HG03064 (cell line): ENCODE results near the gene EFCAB8.
"Not testable (repeated sequence)": the region's sequence is repeated elsewhere in the genome, so short reads cannot be mapped to it uniquely, and the experiment has no call there.

Experiments used
- ATAC-seq: cut with Tn5 transposase; IDR thresholded peaks from one replicate; pipeline ENCODE4 v1.9.1; 2021; ENCODE audit warnings: low read depth; ENCODE audit not compliant: unreplicated experiment

EFCAB8 gene

DNA sequence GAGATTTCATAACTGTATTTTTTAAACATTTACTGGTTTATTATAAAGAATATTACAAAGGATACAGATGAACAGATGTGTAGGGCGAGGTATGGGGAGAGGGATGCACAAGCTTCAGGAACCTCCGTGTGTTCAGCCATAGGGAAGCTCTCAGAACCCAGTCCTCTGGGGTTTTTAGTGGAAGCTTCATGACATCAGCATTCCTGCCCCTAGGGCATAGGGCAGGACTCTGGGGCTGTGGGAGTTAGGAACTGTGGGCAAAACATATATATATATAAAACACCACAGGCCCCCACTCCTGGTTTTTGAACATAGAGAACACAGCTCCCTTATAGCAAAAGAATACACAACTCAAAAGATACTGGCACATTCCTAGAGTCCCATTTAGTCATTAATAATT, 21.9 kb downstream of the EFCAB8 start:
- no peak for ATAC-seq

DNA sequence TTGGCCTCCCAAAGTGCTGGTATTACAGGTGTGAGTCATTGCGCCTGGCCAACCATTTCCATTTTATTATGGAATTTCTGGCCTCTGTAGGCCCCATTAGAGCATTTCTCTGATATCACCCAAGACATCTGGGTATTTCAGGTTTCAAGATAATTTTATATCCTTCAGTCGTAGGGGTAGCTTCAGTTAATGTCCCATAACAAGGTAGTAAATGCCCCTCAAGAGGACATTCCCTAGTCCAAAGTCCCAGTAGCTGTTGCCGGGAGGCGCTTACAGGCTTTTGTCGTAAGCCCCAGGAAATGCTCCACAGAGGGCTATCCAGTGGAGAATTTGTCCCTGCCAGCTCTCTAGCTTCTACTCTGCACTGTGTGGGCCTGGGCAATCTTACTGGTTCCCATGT, 24.4 kb downstream of the EFCAB8 start:
- no peak for ATAC-seq

DNA sequence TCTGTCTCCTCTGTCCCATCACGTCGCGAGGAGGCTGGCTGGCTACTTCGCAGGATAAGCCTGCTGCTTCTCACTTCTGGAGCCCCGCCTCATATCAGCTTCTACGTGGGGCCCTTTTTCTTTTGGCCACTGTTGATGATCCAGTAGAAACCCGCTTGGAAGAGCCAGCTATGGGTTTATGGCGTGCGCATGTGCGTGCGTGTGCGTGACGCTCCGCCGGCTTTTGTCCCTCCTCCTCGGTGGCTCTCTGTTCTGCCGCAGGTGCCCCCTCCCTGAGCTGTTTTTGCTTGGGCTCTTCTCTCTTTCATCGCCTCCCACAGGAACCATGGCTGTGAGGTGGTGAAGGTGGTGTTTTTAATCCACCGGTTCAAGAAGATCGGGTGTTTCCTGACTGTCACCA, 26.5 kb downstream of the EFCAB8 start:
- ATAC-seq: no peak

DNA sequence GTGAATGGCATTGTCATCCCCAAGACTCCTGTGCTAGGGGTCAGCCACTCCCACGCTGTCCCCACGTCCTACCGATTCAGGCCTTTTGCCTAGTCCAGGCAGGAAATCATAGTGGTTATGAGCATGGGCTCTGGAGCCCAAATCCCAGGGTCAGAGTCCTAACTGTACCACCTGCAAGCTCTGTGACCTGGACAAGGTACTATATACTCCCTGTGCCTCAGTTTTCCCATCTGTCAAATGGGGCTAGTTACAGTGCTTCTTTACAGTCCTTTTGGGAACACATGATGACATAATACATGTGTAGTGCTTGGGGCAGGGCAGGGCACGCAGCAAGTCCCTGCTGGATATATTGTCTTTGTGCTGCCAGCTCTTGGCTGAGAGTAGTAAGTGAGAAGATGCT, 27.2 kb downstream of the EFCAB8 start:
- no peak for ATAC-seq

DNA sequence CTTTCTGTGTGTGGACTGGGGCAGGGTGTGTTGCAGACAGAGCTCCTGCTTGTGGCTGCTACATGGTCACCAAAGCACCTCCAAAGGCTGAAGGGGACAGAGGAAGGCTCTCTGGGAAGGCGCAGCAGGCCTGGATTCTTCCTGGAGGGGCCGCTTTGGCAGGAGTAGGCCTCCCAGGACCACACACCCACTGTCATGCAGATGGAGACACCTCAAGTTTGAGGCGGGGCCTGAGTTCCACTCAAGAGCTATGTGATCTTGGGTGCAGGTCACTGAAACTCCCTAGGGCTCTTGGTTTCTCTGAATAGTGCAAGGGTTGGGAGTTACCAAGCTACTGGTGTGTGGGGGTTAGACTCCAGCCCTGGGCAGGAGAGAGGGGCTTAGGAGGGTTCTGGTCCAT, 27.9 kb downstream of the EFCAB8 start:
- no peak for ATAC-seq

DNA sequence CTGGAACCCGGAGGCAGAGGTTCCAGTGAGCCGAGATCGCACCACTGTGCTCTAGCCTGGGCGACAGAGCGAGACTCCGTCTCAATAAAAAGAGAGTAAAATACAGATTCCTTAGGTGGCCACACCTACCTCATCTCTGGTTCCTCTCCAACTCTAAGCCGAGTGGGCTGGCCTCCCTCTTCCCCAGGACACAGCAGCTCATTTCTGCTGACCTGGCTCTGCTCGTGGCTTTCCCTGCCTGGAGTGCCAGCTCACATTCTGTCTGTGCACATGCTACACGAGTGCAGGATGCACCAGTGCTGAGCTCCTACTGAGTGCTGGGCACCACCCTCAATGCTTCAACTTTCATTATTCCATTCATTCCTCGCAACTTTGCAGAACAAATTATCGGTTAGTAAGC, 28.8 kb downstream of the EFCAB8 start:
- ATAC-seq: no peak

DNA sequence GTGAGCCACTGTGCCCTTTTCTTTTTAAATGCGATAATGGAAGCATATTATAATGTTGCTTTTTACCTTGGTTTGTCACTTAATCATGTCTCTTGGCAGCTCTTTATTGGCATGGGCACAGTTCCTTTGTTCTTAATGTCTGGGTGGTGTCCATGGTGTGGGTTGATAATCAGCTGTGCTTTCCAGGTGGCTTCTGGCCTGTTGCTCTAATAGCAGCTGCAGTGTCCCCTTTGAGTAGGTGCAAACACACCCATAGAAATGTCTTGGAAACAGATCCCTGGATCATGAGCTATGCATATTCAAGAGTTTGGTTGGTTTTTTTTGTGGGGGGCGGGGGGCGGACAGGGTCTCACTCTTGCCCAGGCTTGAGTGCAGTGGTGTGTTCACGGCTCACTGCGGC, 29.9 kb downstream of the EFCAB8 start:
- ATAC-seq: no peak

DNA sequence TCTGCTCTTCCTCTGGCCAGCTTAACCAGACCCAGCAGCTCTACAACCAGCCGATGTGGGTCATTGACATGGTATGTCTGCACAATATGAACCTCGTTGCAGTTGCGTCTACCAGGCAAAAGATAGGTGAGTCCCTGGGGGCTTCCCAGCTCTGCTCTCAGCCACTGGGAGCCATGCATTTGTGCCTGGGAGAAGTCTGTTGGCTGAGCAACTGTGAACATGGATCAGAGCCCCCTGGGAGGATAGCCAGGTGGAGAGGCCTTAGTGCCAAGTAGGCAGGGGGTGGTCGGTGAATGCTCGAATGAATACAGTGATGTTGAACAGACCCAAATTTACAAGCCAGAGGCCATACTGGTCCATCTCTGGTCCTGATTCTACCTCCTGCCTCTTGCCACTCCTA, 30.6 kb downstream of the EFCAB8 start:
- no peak for ATAC-seq

DNA sequence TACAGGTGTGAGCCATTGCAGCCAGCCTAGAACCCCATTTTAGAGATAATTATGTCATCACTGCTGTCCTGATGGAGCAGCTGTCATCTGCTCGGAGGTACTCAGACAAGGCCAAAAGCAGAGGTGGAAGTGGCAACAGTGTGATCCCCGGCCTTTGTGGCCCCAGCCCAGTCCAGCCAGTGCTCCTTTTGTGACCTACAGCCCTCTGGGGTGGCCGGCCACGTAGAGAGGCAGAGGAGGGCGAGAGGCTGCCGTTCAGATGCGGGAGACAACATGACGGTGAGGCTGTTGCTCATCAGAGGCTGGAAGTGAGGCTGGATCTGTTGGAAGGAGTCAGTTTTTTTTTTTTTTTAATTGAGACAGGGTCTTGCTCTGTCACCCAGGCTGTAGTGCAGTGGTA, 32.8 kb downstream of the EFCAB8 start:
- no peak for ATAC-seq

DNA sequence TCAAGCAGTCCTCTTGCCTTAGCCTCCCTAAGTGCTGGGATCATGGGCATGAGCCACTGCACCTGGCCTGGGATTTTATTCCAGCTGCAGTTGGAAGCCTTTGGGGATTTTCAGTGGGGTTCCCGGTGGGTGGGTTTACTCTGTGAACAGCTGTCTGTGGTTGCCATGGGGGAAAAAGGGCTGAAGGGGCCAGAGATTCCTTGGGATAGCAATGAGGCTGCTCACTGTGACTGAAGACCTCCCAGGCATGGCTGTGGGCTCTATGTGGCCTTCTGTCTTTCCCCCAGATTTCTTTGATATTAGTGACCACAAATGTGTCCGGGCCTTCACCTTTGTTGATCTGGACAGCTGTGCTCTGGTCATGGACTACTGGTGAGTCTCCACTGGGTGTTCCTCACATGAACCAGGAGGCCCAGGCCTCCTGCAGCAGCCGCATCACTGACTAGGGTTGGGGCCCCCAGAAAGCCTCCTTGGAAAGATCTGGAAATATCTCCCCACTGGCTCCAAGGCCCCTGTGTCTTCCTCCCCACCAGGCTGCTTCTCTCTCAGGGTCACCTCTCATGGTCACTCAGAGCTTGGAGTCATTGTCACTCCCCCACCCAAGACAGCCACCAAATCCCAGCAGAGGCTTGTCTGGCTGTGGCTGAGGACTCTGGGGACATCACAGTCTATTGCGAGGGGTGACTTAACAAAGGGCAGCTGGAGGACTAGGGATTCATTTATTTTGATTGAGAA, 33.4 kb downstream of the EFCAB8 start:
- no peak for ATAC-seq

DNA sequence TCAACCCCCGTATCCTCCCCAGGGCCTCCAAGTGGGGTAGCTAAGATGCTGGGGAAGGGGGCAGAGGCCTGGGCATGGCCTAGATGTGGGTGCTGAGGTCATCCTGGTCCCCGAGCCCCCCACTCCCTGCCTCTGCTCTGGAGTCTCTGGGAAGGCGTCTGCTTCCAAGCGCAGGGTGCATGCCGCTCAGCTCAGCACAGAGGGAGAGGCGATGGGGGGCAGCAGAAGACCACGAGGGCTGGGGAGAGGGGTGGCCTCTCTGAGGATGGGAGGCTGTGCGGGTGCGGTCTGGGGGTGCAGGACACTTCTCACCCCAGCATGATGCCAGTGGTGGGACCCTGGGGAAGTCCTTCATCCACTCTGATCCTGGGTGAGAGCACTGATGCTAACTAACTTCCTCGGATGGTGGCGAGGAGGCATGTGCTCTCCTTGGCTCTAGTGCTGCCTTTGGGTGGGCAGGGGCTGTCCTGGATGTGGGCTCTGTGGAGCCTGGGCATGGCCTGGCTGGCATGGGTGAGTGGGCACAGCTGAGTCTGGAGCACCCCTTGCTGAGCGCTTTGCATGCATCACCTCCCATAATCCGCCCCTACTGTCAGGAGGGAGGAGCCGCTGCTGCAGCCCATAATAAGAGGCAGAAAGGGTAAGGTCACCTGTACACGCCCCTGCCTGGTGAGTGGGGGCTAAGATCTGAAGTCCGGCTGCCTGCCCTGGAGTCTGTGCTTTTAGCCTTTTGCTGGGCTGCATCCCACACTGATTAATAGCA, 34.7 kb downstream of the EFCAB8 start:
- ATAC-seq: no peak

DNA sequence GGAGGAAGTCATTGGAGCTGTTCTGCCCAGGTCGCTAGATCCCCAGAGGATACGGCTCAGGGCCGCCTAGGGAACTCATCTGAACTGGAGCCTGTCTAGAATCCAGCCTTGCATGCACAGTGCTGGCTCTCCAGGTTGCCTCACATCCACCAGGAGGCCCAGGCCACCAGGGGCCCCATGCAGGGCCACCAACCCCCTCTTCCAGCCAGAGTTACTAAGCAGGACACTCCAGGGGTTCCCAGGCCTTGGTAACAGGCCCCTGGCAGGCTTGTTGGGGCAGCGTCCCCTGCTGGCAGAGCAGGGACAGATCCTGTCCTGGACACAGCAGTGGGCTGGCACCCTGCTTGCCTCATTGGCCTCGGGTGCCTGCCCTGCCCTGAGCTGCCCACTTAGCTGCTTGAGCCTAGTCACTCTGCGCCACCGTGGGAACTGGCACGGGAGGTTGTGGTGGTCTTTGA, 35.3 kb downstream of the EFCAB8 start:
- no peak for ATAC-seq

DNA sequence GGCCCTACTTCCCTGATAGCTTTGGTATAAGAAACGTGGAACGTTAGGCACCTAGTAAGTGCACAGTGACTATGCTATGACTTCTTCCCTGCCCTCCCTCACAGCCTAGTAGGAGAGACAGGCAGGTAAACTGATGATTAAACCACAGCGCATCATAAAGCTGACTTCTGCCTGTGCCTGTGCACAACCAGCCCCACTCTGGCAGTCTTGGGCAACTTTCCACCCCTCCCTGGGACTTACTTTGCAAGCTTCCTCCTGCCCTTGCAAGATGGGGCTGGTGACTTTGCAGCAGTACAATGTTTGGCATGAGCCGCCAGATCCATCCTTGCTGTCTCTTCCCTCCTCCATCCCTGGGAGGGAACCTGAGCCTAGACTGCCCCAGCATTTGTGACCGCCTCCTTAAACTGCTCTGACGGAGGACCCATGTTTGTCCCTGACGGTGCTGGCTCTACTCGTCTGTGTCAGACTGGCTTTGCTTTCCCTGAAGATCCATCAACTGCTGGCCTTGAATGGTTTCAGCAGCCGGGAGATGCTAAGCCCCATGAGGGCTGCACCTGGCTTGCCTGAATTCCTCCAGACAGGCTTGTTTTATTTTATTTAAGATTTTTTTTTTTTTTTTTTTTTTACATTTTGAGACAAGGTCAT, 36.1 kb downstream of the EFCAB8 start:
- ATAC-seq: no peak

DNA sequence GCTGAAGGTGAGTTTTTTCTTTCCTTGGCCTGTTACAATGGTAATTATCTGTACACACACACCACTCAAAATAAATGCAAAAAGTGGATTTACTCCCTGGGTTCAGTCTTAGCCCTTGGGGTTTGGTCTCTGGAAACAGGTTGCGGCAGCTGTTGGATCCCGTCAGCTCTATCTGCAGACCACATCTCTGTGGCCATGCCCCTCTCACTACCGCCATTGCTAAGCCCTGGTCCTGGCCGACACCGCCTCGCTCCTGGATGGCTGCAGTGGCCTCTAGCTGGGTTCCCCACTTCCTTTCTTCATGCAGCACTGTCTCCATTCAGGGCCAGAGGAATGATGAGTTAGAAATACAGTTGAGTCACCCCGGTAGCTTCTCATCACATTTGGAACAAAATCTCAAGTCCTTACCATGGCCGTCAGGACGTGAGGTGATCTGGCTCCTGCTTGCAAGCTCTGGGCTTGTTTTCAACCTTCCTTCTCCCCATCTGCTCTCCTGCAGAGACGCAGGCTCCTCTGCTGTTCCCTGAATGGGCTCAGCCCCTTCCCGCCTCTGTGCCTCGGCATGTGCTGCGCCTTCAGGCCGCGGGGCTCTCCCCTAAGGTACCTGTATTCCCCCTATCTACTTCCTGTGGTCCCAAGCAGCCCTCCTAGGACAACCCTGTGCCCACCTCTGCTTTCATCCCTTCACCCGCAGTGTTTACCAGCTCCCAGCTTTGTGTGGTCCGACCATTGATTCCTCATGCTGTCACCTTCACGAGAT, 38.0 kb downstream of the EFCAB8 start:
- ATAC-seq: no peak

DNA sequence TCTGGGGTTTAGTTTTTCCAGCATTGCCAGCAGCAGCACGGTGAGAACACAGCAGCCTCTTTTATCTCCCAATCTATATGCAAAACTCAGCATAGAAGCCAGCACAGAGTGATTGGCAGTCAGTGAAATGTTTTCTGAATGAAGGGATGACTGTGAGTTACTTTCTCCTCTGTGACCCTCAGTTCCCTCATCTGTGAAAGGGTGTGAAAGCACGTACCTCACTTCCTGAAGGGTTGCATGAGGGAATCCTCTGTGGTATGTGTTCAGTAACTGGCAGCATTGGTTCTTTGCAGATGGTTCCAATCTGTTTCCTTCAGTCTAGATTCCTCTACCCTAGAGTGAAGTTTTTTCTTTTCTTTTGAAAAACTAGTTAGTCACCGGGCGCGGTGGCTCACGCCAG, 40.0 kb downstream of the EFCAB8 start:
- ATAC-seq: no peak

DNA sequence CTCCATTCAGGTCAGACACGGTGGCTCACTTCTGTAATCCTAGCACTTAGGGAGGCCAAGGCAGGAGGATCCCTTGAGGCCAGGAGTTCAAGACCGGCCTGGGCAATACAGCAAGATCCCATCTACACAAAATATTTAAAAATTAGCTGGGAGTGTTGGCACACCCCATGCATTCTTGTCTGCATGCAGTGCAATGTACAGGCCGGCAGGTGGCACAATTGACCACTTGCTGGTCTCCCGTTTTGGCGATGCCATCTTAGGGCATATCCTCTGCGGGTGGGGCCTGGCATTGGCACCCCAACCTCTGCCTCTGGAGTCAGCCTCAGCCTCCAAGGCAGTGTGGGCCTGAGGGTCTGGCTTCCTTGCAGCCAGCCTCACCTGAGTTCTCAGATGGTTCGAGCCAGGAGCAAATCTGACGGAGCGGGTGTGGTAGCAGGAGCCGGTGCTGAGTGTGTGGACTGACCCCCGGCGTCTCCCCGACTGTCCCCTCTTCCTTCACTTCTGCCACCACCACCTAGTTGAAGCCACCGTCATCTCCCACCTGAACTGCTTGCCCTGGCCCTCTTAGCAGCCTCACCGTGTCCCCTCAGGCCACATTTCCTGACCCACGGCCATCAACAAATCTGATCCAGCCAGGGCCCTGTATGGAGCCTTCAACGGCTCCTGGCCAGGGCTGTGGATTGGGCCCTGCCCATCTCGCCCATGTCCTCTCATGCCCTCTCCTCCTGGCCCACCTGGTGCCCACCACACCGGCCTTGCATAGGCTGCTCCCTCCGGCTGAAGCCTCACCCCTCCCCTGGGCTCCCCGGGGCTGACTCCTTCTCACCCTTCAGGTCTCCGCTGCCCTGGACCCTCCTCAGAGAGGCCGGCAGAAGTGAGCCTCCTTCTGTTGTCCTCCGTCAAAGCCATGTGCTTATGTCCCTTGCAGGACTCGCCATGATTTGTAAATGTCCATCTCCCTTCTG, 44.0 kb downstream of the EFCAB8 start:
- ATAC-seq: no peak

DNA sequence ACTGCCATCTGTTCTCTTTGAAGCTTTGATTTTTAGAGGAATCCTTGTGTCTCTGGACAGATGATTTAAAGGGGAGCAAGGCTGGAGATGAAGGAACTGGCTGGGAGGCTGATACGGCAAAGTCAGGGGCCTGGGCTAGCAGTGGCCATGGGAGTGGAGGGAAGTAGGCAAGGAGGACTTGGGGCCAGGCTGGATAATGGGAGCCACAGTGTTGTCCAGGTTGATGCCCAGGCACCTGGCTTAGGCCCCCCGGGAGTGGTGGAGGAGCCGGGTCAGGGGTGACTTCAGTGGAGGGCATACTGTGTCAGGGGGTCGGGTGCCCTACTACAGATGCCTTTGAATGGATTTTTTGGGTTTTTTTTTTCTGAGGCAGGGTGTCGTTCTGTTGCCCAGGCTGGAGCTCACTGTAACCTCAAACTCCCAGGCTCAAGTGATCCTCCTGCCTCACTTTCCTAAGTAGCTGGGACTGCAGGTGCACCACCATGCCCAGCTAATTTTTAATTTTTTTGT, 45.0 kb downstream of the EFCAB8 start:
- no peak for ATAC-seq

DNA sequence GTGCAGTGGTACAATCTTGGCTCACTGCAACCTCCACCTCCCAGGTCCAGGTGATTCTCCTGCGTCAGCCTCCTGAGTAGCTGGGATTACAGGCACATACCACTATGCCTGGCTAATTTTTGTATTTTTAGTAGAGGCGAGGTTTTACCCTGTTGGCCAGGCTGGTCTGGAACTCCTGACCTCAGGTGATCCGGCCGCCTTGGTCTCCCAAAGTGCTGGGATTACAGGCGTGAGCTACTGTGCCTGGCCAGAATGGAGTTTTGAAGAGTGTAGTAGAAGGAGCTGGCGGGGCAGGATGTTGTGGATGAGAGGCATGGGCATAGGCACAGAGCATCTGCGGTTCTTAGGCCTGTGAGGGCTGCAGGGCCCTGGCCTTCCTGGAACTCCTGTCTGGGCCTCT, 46.0 kb downstream of the EFCAB8 start:
- not testable (repeated sequence) for ATAC-seq

DNA sequence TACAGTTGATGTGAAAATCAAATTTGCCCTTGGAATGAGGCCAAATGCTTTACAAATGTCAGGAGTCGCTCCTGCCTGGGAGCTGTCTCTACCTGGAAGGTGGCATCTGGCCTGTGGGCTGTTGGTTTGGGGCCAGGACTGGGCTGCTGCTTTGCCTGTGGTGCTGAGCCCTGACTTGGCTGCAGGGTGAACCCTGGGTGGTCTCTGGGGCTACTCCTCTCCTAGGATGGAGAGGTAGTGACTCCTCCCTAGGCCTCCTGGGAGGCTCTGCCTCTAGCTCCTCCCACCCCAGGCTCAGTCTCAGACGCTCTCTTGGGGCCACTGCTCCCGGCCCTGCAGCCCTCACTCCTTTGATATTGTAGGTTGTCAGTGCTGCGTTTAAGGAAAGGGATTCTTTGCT, 47.5 kb downstream of the EFCAB8 start:
- ATAC-seq: no peak
